Fibroblast of villous mesenchyme (primary cell): ENCODE measurements around the gene CCDC171. TPM values are rescaled to one million over a fixed set of nuclear protein-coding genes. Genes with fewer than 3 reads are reported as not detected.
"Not testable (repeated sequence)": the region's sequence is repeated elsewhere in the genome, so short reads cannot be mapped to it uniquely, and the experiment has no call there.

Experiments used
- DNase-seq: peaks from one replicate; pipeline ENCODE4 v3.0.0-alpha.2; 2010; ENCODE audit warnings: low read depth
- H3K4me3 ChIP-seq: 2 replicates; pipeline ENCODE4 v1.5.1; 2011; ENCODE audit warnings: low read depth, mild to moderate bottlenecking, low read length
- total RNA-seq: library from RNA; depleted of rRNA; stranded (reverse); fragments of >200 nt; gene quantifications from 2 replicates; pipeline ENCODE4 v1.2.3, GENCODE V29; 2012
- TF ChIP-seq, protein P1 (sequence below): IDR thresholded peaks from 2 replicates; pipeline ENCODE4 v1.5.1; 2012; ENCODE audit warnings: low read depth, mild to moderate bottlenecking, low read length; ENCODE audit not compliant: insufficient read depth

The CCDC171 gene
- total RNA-seq, 1 donor, result 2.2 TPM

DNA sequence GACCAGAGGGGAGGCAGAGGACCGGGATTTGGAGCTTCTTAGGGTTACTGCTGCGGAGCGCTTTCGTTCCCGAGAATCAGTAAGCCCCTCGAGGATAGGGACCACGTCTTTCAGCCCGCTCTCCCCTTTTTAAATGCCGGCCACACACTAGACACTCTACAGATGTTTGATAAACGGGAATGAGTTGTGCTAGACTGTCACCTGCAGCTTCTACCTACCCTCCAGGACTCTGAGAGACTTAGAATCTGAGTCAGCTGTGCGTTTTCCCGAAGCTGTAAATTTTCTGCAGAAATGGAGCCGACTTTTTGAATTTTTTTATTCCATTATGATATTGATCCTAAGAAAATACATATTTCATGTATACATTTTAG, 670 bp downstream of the CCDC171 start:
- TF ChIP-seq, protein P1, sequence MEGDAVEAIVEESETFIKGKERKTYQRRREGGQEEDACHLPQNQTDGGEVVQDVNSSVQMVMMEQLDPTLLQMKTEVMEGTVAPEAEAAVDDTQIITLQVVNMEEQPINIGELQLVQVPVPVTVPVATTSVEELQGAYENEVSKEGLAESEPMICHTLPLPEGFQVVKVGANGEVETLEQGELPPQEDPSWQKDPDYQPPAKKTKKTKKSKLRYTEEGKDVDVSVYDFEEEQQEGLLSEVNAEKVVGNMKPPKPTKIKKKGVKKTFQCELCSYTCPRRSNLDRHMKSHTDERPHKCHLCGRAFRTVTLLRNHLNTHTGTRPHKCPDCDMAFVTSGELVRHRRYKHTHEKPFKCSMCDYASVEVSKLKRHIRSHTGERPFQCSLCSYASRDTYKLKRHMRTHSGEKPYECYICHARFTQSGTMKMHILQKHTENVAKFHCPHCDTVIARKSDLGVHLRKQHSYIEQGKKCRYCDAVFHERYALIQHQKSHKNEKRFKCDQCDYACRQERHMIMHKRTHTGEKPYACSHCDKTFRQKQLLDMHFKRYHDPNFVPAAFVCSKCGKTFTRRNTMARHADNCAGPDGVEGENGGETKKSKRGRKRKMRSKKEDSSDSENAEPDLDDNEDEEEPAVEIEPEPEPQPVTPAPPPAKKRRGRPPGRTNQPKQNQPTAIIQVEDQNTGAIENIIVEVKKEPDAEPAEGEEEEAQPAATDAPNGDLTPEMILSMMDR, result no peak
- DNase-seq, result no peak
- H3K4me3 ChIP-seq, result peak overlapping the region; percentile 86

GRCh38 chr9:15570769-15571168, 17.9 kb downstream of the CCDC171 start:
- H3K4me3 ChIP-seq, result no peak overlapping the region
- no peak for DNase-seq
- TF ChIP-seq, protein P1, result no peak

DNA sequence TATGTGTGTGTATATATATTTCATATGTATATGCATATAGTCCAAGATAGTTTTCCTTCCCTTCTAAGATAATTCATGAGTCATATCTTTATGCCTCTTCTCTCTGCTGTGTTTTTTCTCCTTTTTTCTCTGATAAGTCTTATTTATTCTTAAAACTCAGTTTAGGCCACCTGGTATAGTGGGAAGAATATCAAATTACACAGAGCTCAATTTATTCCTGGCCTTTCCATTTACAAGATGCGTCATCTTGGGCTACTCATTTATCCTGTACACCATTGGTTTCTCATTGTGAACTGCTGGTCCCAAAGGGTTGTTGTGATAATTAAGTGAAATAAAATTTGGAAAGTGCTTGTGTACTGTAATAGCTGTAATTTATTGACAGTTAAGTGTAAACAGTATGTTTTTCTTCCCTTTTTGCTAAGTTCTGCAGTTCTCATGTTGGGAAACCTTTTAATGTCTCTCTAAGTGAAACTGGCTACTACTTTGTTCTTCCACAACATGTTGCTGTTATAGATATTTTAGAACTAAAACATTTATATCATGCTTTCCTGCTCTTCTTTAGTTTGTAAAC, 19.4 kb downstream of the CCDC171 start:
- TF ChIP-seq, protein P1, result no peak
- no peak overlapping the region for H3K4me3 ChIP-seq
- DNase-seq, result peak; percentile 9

DNA sequence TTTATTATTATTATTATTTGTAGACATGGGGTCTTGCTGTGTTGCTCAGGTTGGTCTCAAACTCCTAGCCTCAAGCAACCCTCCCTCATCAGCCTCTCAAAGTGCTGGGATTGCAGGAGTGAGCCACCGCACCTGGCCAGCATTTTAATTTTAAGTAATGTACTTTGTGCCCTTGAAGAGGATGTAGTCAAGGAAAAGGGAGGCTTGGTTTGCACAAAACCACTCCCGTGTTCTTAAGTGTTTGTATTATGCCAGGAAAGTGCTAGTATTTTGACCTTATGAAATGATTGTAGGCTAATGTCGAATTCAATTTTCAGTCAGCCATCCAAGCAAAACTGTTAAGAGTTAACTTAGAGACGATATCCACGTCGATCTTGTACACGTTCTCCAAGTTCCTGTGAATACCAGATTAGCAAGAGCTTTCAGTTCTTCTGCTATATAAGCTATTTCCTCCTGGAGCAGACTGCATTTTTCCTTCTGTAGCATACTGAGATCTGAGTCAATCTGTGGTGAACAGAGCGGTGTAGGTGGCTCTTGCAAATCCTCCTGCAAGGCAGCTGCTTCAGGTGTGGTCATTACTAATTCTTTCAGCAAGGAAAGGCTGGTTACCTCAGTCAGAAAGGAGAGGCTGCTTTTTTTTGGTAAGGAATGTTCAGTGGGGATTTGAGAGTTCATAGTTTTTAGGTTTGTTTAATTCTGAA, 23.7 kb downstream of the CCDC171 start:
- H3K4me3 ChIP-seq, result no peak overlapping the region
- TF ChIP-seq, protein P1, result no peak
- DNase-seq, result no peak

DNA sequence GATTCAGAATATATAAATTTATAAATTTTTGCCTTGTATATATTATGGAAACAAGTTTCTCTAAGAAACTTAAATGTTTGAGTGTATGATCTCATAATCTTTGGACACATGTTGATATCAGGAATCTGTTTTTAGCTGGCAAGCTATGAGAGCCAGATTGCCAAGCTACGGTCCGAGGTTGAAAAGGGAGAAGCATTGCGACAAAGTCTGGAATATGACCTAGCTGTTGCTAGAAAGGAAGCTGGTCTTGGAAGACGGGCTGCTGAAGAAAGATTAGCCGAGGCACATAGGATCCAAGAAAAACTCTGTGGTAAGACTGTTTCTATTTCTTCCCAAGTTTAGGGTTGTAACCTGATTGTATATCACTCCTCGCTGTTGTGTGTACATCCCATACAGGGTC, 25.9 kb downstream of the CCDC171 start:
- peak; percentile 2 for DNase-seq
- TF ChIP-seq, protein P1, result no peak
- no peak overlapping the region for H3K4me3 ChIP-seq

DNA sequence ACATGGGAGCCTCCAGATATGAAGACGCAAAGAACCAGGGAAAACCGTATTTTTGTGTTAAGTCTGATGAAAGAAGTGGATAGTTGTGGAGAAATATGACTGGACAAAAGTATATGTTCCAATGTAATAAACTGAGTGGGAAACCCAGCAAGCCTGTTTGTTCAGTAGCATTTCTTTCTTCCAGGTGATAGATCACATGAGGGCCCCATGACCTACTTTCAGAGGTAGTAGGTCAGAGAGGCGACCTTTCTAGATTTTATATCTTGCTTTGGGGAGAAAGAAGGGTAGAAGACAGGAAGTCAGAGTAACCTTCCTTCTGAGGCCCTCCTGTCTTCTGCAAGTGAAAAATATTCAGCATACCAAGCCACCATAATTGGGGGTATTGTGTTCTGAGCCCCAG, 31.5 kb downstream of the CCDC171 start:
- DNase-seq, result no peak
- TF ChIP-seq, protein P1, result no peak
- H3K4me3 ChIP-seq, result no peak overlapping the region

DNA sequence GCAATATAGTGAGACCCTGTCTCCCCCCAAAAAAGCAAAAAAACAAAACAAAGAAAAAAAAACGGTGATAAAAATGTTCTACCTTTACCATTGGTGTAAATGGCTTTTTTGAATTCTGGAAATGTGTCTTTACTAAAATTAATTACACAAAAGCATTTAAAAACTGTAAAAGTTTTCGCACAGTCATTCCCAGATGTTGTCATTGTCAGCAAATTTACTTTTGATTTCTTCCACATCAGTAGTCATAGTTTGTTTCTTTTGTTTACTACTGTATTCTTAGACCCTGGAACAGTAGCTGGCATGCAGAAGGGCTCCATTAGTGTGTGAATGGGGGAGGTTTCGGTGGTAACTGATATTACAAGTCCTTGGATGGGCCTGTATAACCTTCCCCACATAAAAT, 39.5 kb downstream of the CCDC171 start:
- TF ChIP-seq, protein P1, result no peak
- no peak for DNase-seq

DNA sequence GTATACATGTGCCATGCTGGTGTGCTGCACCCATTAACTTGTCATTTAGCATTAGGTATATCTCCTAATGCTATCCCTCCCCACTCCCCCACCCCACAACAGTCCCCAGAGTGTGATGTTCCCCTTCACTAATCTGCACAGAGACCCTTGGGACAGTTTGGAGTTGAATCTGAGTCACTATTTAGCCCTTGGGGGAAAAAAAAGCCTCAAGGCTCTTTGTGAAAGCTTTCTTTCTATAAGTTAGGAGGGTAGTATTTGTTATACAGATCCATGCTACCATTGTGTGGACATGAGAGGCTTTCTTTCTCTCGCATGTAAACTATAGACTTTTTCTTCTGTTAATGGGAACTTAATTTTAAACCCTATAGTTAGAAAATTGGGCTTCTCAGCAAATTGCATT, 40.1 kb downstream of the CCDC171 start:
- DNase-seq, H3K4me3 ChIP-seq: not testable (repeated sequence)

More for the DNA sequence above, 39.5 kb downstream of the CCDC171 start:
- H3K4me3 ChIP-seq, result no peak overlapping the region

DNA sequence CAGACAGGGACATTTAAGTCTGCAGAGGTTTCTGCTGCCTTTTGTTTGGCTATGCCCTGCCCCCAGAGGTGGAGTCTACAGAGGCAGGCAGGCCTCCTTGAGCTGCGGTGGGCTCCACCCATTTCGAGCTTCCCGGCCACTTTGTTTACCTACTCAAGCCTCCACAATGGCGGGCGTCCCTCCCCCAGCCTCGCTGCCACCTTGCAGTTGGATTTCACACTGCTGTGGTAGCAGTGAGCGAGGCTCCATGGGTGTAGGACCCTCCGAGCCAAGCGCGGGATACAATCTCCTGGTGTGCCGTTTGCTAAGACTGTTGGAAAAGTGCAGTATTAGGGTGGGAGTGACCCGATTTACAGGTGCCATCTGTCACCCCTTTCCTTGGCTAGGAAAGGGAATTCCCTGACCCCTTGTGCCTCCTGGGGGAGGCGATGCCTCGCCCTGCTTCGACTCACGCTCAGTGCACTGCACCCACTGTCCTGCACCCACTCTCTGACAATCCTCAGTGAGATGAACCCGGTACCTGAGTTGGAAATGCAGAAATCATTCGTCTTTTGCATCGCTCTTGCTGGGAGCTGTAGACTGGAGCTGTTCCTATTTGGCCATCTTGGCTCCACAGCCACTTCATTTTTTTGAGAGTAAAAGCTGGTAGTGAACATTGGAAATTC, 48.0 kb downstream of the CCDC171 start:
- H3K4me3 ChIP-seq, DNase-seq: not testable (repeated sequence)
